ENCODE measurements around the gene NTM. TPM values are rescaled to one million over a fixed set of nuclear protein-coding genes. Genes with fewer than 3 reads are reported as not detected.

The NTM gene
- total RNA-seq, 2 donors from 2014 or later = 1.7 to 3.6 TPM

- Histone ChIP-seq H3K27ac (ENCODE audit: low read depth, low read length) (no peak overlapping the region), H3K36me3 (ENCODE audit: control insufficient read depth, insufficient read depth, low read length) (no peaks in the 10 kb centered on the region), H3K4me3 (ENCODE audit: low read length) (no peak overlapping the region), H3K9me3 (ENCODE audit: control insufficient read depth, low read length) (no peaks in the 10 kb centered on the region), H3K4me1 (ENCODE audit: control insufficient read depth, insufficient read depth, low read length) (no peaks in the 10 kb centered on the region), H3K27me3 (ENCODE audit: control insufficient read depth, insufficient read depth, low read length, poor library complexity, severe bottlenecking) (peaks cover 20% of the 10 kb centered on the region), H3K9ac (ENCODE audit: extremely low read depth, low read length, poor library complexity, severe bottlenecking) (no peak overlapping the region)
- 89 to 100% methylated on average over 4 to 5 of the region's 5 CpGs for WGBS, 2 experiments (ENCODE audit: insufficient coverage in 1 of 2, insufficient read length in 1 of 2)
- Mint-ChIP-seq H3K4me1 (peaks cover 8% of the 10 kb centered on the region), H3K9me3 (no peaks in the 10 kb centered on the region), H3K36me3 (ENCODE audit: low read depth) (no peaks in the 10 kb centered on the region), H3K27ac (no peak overlapping the region), H3K4me3 (no peak overlapping the region), H3K27me3 (ENCODE audit: insufficient read depth) (peaks cover 13% of the 10 kb centered on the region)
- DNase-seq = no peak
- TF ChIP-seq CTCF (conservative IDR thresholded peaks at IDR 0.05) = no peak
Measured at GRCh38 chr11:131903074-131903473, 532.7 kb downstream of the NTM start.

- Mint-ChIP-seq H3K27me3 (ENCODE audit: insufficient read depth) (peaks cover 30% of the 10 kb centered on the region), H3K4me3 (no peak overlapping the region), H3K36me3 (ENCODE audit: low read depth) (no peaks in the 10 kb centered on the region), H3K4me1 (peaks cover 8% of the 10 kb centered on the region), H3K9me3 (no peaks in the 10 kb centered on the region), H3K27ac (no peak overlapping the region)
- H3K4me3 ChIP-seq (ENCODE audit: low read length) = no peak overlapping the region
- DNase-seq = peak; percentile 91
- H3K9ac ChIP-seq (ENCODE audit: extremely low read depth, low read length, poor library complexity, severe bottlenecking) = no peak overlapping the region
- peak overlapping the region; percentile 40 for H3K27ac ChIP-seq (ENCODE audit: low read depth, low read length)
- no peaks in the 10 kb centered on the region for H3K4me1 ChIP-seq (ENCODE audit: control insufficient read depth, insufficient read depth, low read length)
- no peaks in the 10 kb centered on the region for H3K36me3 ChIP-seq (ENCODE audit: control insufficient read depth, insufficient read depth, low read length)
- TF ChIP-seq CTCF (conservative IDR thresholded peaks at IDR 0.05) = no peak
- peaks cover 37% of the 10 kb centered on the region for H3K27me3 ChIP-seq (ENCODE audit: control insufficient read depth, insufficient read depth, low read length, poor library complexity, severe bottlenecking)
- WGBS, 2 experiments (ENCODE audit: insufficient coverage in 1 of 2, insufficient read length in 1 of 2) = 14 to 49% methylated on average over 2 to 3 of the region's 3 CpGs
- H3K9me3 ChIP-seq (ENCODE audit: control insufficient read depth, low read length) = no peaks in the 10 kb centered on the region
Measured at GRCh38 chr11:131904756-131905155, 534.3 kb downstream of the NTM start.

- H3K27ac ChIP-seq (ENCODE audit: low read depth, low read length) = no peak overlapping the region
- no peak for DNase-seq
- Mint-ChIP-seq H3K27me3 (ENCODE audit: insufficient read depth) (peaks cover 46% of the 10 kb centered on the region), H3K4me1 (peaks cover 10% of the 10 kb centered on the region), H3K4me3 (no peak overlapping the region), H3K36me3 (ENCODE audit: low read depth) (no peaks in the 10 kb centered on the region), H3K9me3 (no peaks in the 10 kb centered on the region), H3K27ac (no peak overlapping the region)
- peak; percentile 43 for TF ChIP-seq CTCF (conservative IDR thresholded peaks at IDR 0.05)
- no peak overlapping the region for H3K9ac ChIP-seq (ENCODE audit: extremely low read depth, low read length, poor library complexity, severe bottlenecking)
- no peak overlapping the region for H3K4me3 ChIP-seq (ENCODE audit: low read length)
- H3K9me3 ChIP-seq (ENCODE audit: control insufficient read depth, low read length) = no peaks in the 10 kb centered on the region
- H3K27me3 ChIP-seq (ENCODE audit: control insufficient read depth, insufficient read depth, low read length, poor library complexity, severe bottlenecking) = peaks cover 45% of the 10 kb centered on the region
- H3K36me3 ChIP-seq (ENCODE audit: control insufficient read depth, insufficient read depth, low read length) = no peaks in the 10 kb centered on the region
- H3K4me1 ChIP-seq (ENCODE audit: control insufficient read depth, insufficient read depth, low read length) = no peaks in the 10 kb centered on the region
- WGBS, 2 experiments (ENCODE audit: insufficient coverage in 1 of 2, insufficient read length in 1 of 2) = 69% methylated on average over 4 of the region's 4 CpGs; no CpG with 5 or more reads in 1 of the 2 experiments
Measured at GRCh38 chr11:131906963-131907362, 536.5 kb downstream of the NTM start.
